GM18499 (cell line): Measurements from ENCODE around the gene HOXB6.

ENCODE experiments used
- ATAC-seq: cut with Tn5 transposase; IDR thresholded peaks from one replicate; pipeline ENCODE4 v1.9.1; 2021; ENCODE audit warnings: moderate number of reproducible peaks; ENCODE audit not compliant: insufficient read depth, unreplicated experiment

The HOXB6 gene

DNA sequence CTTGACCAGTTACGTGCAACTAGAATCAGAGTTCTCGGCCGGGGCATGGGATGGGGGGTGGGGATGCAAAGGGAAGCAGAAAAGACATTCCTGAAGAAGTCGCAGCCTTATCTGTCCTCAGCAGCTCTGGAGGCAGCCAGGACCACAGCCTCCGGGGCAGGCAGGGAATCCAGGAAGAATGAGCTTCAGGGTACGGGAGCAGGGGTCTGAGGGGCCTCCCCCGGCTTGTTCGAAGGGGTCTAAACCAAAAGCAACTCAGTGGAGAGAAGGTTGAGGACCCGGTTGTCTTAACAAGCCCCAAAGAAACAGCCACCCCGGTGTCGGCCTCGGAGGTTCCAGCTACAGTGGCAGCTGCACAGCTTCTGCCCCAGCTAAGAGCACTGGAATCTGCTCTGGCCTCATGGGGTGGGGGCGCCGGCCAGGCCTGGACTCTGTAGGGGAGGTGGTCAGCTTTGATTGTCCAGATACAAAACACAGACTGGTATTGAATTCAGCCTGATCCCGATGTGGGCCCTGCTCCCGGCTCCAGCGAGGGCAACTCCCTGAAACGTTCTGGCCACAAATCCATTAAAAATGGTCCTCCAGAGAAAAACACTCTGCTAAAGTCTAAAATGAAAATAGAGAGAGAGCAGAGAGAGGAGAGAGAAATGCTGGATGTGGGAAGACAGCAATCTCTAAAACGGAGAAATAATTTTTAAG lies 34.3 kb downstream of the HOXB6 start:
- ATAC-seq = no peak

- ATAC-seq = no peak
Measured at GRCh38 chr17:48569674-48570324, 35.0 kb downstream of the HOXB6 start.

GRCh38 chr17:48569240-48569582 lies 35.6 kb downstream of the HOXB6 start:
- ATAC-seq = no peak

- ATAC-seq = no peak
Measured at GRCh38 chr17:48568499-48569239, 36.1 kb downstream of the HOXB6 start.

- ATAC-seq = no peak
Measured at GRCh38 chr17:48567646-48568354, 37.0 kb downstream of the HOXB6 start.

GRCh38 chr17:48567209-48567608 lies 37.6 kb downstream of the HOXB6 start:
- ATAC-seq = no peak

DNA sequence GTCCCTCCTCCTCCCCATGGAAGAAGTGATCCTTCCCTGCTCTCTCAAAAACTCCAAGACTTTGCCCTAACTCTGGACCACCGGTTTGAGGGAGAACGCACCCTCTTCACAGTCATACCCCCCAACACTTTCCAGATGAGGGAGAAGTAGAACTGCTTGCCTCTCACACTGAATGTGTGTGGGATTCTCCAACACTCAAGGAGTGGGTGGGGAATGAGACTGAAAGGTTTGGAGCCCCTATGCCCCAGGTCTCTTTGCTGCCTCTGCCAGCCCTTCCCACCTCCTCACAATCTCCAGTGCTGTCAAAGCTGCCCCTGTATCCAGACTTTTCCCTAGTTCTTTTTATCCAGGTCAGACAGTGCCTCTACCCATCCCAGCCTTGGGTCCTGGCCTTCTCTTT lies 38.1 kb downstream of the HOXB6 start:
- ATAC-seq = no peak

GRCh38 chr17:48565925-48566710 lies 38.7 kb downstream of the HOXB6 start:
- no peak for ATAC-seq

DNA sequence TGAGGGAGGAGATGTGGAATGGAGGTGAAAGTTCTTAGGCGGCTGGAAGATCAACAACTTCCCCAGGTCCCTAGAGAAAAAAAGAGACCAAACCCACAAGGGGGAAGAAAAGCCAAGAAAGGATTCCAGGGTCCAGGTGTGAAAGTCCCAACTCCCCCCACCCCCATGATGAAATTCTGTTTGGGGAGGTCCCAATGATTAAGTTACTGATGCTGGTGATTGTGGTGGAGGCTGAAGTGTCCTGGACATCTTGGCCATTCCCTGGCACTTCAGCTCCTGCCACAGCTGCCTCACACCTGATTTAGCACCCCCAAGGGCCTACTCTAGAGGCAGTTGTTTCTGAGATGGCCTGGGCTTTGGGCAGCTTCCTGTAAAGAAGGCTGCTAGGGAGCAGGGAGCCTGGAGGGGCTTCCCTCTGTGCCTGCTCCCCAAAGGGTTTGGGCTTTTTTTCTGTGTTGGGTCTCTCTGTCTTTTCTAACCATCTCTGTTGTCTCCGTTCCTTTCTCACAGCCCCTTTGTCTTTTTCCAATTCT lies 39.7 kb downstream of the HOXB6 start:
- no peak for ATAC-seq

GRCh38 chr17:48564188-48565021 lies 40.4 kb downstream of the HOXB6 start:
- no peak for ATAC-seq

DNA sequence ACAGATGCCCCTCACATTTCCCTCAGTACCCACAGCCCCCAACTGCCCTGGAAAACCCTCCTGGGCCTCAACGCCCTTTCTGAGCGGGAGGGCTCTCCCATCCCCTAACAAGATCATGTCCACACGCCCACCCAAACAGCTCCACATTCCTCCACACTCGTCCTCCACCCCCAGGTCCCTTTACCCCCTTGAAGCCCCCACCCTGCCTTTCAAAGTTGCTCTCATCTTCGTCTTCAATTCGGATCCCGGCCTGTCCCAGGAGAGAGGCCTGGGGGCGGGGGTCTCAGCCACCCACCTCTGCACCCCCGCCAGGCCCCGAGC lies 41.0 kb downstream of the HOXB6 start:
- no peak for ATAC-seq

DNA sequence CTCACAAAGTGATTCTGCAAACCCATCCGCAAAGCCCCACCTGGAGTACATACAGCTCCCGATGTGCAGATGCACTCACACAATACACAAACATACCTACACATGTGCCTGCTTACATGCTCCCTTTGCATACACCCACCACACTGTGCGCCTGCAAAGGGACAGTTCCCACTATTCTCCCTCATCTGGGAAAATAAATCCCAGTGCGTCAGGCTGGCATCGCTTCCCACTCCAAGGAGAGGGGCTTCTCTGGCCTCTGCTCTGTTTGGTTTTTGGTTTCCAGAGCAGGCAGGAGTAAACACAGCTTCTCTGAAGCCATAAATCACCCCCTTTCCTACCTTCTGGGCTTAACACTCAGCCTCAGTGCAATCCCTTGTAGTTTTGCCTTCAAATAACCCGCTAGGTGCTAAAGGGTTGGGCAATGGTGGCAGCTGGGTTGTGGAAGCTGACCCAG lies 41.4 kb downstream of the HOXB6 start:
- ATAC-seq = no peak

GRCh38 chr17:48562934-48563333 lies 41.9 kb downstream of the HOXB6 start:
- ATAC-seq = no peak

DNA sequence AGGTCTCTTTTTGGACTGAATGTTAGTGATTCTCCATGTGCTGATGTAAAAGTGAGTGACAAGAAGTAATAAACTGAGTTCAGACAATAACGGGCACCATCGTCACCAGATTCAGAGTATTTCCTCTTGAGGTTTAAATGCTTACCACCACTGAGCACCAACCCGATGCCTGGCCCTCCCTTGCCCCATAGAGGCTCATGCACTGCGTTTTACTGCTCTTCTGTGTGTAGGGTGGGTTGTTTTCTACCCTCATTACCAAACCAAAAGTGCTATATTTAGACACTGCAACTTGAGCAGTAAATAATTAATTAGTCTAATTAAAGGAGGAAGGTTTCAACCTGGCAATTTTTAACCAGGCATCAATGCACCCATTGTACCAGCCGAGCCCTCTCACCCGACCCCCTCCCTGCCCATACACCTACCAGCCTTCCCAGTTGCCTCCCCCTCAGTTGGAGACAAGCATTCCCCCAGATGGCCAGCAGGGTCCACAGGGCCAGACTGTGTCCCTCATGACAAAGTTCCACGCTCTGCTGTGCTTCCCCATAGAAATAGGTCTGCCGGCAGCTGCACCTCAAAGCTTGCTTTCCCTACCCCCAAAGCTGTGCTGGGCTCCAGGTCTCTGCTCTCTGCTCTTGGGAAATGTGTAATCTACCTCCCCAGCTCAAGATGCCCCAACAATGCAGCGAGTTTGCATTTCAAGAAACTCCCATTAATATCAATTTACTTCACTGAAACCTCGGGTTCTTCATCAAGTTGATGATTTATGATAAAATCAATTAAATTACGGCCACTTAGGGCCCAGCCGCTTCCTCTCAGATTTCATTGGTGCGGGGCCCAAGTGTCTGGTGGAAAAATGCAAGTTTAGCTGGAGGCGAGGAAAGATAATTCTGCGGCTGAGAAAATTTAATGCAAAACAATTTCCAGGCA lies 42.6 kb downstream of the HOXB6 start:
- ATAC-seq = no peak

DNA sequence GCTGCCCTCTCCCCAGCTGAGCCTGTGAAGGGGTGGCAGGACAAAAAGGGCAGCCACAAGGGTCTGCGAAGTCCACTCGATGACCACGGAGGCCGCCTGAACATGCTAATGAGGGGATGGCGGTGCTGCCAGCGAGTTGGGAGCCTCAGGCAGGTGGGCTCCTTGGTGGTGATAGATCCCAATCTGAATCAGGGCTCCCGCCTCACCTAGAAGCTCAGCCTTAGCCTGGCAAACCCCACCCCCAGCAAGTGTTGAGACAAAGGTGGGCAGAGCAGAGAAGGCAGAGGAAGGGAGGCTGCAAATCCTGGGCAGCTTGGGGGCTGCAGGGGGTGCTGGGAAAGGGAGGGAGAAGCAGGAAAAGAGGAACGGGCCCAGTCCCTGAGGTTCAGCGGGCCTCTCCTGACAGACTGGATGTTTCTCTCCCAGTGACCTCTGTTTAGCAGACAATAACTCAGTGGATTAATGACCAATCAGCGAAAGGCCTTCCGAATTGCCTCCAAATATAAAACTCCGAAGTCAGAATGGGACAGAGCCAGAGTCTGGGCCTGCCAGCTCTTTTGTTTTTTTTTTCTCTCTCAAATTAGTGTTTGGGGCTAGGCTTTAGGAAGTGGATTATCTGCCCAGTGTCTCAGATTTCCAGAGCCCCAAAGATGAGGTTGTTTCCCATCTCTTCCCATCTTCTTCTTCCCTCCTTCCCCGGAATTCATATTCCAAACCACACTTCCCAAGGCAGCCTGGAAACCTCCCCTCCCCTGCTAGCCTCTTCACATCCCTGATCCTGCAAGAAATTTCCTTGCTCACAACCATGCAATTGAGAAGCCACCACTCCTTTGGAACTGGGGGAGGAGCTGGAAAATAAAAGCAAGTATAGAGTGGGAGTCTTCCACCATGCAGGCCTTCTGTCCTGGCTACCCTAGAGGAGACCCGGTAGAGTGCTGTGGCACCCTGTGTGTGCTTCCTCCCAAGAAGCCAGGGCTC lies 44.7 kb downstream of the HOXB6 start:
- no peak for ATAC-seq

GRCh38 chr17:48559122-48559839 lies 45.5 kb downstream of the HOXB6 start:
- no peak for ATAC-seq

- ATAC-seq = no peak
Measured at GRCh38 chr17:48558831-48559121, 46.0 kb downstream of the HOXB6 start.
